Breast epithelium (tissue), 4 donors: ENCODE results near the gene S100A7. TPM values are rescaled to one million over a fixed set of nuclear protein-coding genes. Genes with fewer than 3 reads are reported as not detected.

Experiments used
- DNase-seq, 2 donors: peaks; one replicate each; pipeline ENCODE4 v3.0.0-alpha.2; 2019; ENCODE audit warnings: low spot score in 2 of 2
- H3K27ac ChIP-seq, 2 donors: fragments of 200-600 bp; sonication (generic) in 1 of 2; one replicate each; pipeline ENCODE4 v1.5.1; 2016 to 2019; ENCODE audit warnings: mild to moderate bottlenecking in 1 of 2
- H3K27me3 ChIP-seq, 2 donors: fragments of 200-600 bp; sonication (generic) in 1 of 2; one replicate each; pipeline versions ENCODE4 v1.5.1 to v1.6.0; 2017 to 2019; ENCODE audit warnings: control low read depth in 1 of 2, mild to moderate bottlenecking in 1 of 2
- H3K36me3 ChIP-seq: fragments of 200-600 bp; one replicate; pipeline ENCODE4 v1.5.1; 2019
- H3K4me1 ChIP-seq, 2 donors: fragments of 200-600 bp; sonication (generic); one replicate each; pipeline ENCODE4 v1.5.1; 2016 to 2019; ENCODE audit warnings: control low read depth in 1 of 2
- H3K4me3 ChIP-seq, 3 donors: fragments of 200-600 bp; sonication (generic); 1 replicate in 2 of 3; 2 replicates in 1 of 3; pipeline ENCODE4 v1.5.1; 2016 to 2019; ENCODE audit warnings: mild to moderate bottlenecking in 3 of 3, moderate library complexity in 2 of 3
- H3K9me3 ChIP-seq, 2 donors: fragments of 200-600 bp; sonication (generic) in 1 of 2; one replicate each; pipeline ENCODE4 v1.5.1; 2016 to 2019; ENCODE audit warnings: control low read depth in 1 of 2
- CTCF ChIP-seq, 3 donors: fragments of 450-650 bp; IDR thresholded peaks; one replicate each; pipeline ENCODE4 v1.5.1; 2016 to 2017; ENCODE audit warnings: antibody characterized with exemption in 3 of 3, mild to moderate bottlenecking in 3 of 3, moderate library complexity in 3 of 3
- POLR2A ChIP-seq: fragments of 450-650 bp; IDR thresholded peaks from one replicate; pipeline ENCODE4 v1.6.1; 2016; ENCODE audit warnings: antibody characterized with exemption, mild to moderate bottlenecking, moderate library complexity
- POLR2AphosphoS5 ChIP-seq, 3 donors: sonication (generic); formaldehyde crosslinking; IDR thresholded peaks; one replicate each; pipeline ENCODE4 v1.6.1; 2017; ENCODE audit warnings: antibody characterized with exemption in 3 of 3
- intact Hi-C: fragments of 100-400 bp; cut with DNase I; formaldehyde crosslinking; loops from one replicate; pipeline ENCODE4 v1.15.1; 2023; ENCODE audit warnings: low total_unique reads
- total RNA-seq, 3 donors: library from RNA; depleted of rRNA; stranded (reverse); fragments of >200 nt; gene quantifications; one replicate each; pipeline ENCODE4 v1.1.0, GENCODE V29; 2016

Gene S100A7
- total RNA-seq, 3 donors from 2014 or later = not detected

- no peak for DNase-seq
- Histone ChIP-seq H3K36me3 (no peaks in the 10 kb centered on the region), H3K4me1 (peaks cover 0 to 3% of the 10 kb centered on the region in 2 donors), H3K27me3 (no peaks in the 10 kb centered on the region), H3K27ac (no peak overlapping the region), H3K9me3 (no peaks in the 10 kb centered on the region), H3K4me3 (no peak overlapping the region)
- intact Hi-C loops = no loop called here
- TF ChIP-seq POLR2A = no peak
- TF ChIP-seq CTCF (IDR thresholded peaks at IDR 0.05) = no peak
- no peak for TF ChIP-seq POLR2AphosphoS5 (IDR thresholded peaks at IDR 0.05)
These were observed 25.4 kb upstream of the S100A7 start for GRCh38 chr1:153485863-153486262.

GRCh38 chr1:153483776-153484175 is 23.3 kb upstream of the S100A7 start:
- no peaks in the 10 kb centered on the region for H3K4me1 ChIP-seq
- no peaks in the 10 kb centered on the region for H3K9me3 ChIP-seq
- no peaks in the 10 kb centered on the region for H3K27me3 ChIP-seq
- no peak overlapping the region for H3K27ac ChIP-seq
- intact Hi-C loops = no loop called here
- TF ChIP-seq POLR2AphosphoS5 (IDR thresholded peaks at IDR 0.05) (no peak), POLR2A (no peak), CTCF (IDR thresholded peaks at IDR 0.05) (no peak)
- no peak overlapping the region for H3K4me3 ChIP-seq
- DNase-seq = no peak
- no peaks in the 10 kb centered on the region for H3K36me3 ChIP-seq

- Histone ChIP-seq H3K4me3 (no peak overlapping the region), H3K27ac (no peak overlapping the region), H3K4me1 (no peaks in the 10 kb centered on the region), H3K27me3 (no peaks in the 10 kb centered on the region), H3K36me3 (no peaks in the 10 kb centered on the region), H3K9me3 (no peaks in the 10 kb centered on the region)
- no peak for DNase-seq
- TF ChIP-seq CTCF (IDR thresholded peaks at IDR 0.05) (no peak), POLR2AphosphoS5 (IDR thresholded peaks at IDR 0.05) (no peak), POLR2A (no peak)
- intact Hi-C loops = no loop called here
These were observed 20.7 kb upstream of the S100A7 start for GRCh38 chr1:153481124-153481523.

GRCh38 chr1:153478692-153479618 is 18.5 kb upstream of the S100A7 start:
- Histone ChIP-seq H3K4me1 (no peaks in the 10 kb centered on the region), H3K27me3 (no peaks in the 10 kb centered on the region), H3K36me3 (no peaks in the 10 kb centered on the region), H3K27ac (no peak overlapping the region), H3K4me3 (no peak overlapping the region), H3K9me3 (no peaks in the 10 kb centered on the region)
- intact Hi-C loops = no loop called here
- no peak for TF ChIP-seq POLR2AphosphoS5 (IDR thresholded peaks at IDR 0.05)
- no peak for TF ChIP-seq CTCF (IDR thresholded peaks at IDR 0.05)
- no peak for TF ChIP-seq POLR2A
- no peak for DNase-seq

- H3K4me1 ChIP-seq = no peaks in the 10 kb centered on the region
- H3K9me3 ChIP-seq = no peaks in the 10 kb centered on the region
- DNase-seq = no peak
- TF ChIP-seq POLR2A (no peak), POLR2AphosphoS5 (IDR thresholded peaks at IDR 0.05) (no peak), CTCF (IDR thresholded peaks at IDR 0.05) (no peak)
- no peak overlapping the region for H3K4me3 ChIP-seq
- H3K36me3 ChIP-seq = no peaks in the 10 kb centered on the region
- no peak overlapping the region for H3K27ac ChIP-seq
- H3K27me3 ChIP-seq = no peaks in the 10 kb centered on the region
- intact Hi-C loops = no loop called here
These were observed 17.7 kb upstream of the S100A7 start for GRCh38 chr1:153478047-153478691.
